ENCODE results near the gene CNDP2. TPM values are rescaled to one million over a fixed set of nuclear protein-coding genes. Genes with fewer than 3 reads are reported as not detected.

The CNDP2 gene
- total and polyA plus RNA-seq, 2 of the 13 experiments (the other 11 are each of a cell fraction or from before 2014, with no cell fraction given), result 64.7 to 80.8 TPM

GRCh38 chr18:74495581-74496507 is at the start of gene CNDP2 (continued):
- TF ChIP-seq ZHX1 (CRISPR knock-in tag; IDR thresholded peaks at IDR 0.05; ENCODE audit: low read depth) (peak; percentile 75; the same call in 1 of the 2 replicates), XRCC5 (optimal IDR thresholded peaks at IDR 0.05; ENCODE audit: low read length) (peak; percentile 76), RAD21 (CRISPR knock-in tag; IDR thresholded peaks at IDR 0.05) (peak; percentile 50), ZNF558 (CRISPR knock-in tag; IDR thresholded peaks at IDR 0.05; ENCODE audit: borderline replicate concordance) (0 out of 2 replicates have a peak, but pooled peaks have one; percentile 60), ZNF451 (CRISPR knock-in tag; IDR thresholded peaks at IDR 0.05) (0 out of 2 replicates have a peak, but pooled peaks have one; percentile 14), SIN3A (IDR thresholded peaks at IDR 0.05; ENCODE audit: borderline replicate concordance, low read depth, low read length) (peak; percentile 63), SRF (IDR thresholded peaks at IDR 0.05; ENCODE audit: low read depth, low read length) (no peak), SP4 (CRISPR knock-in tag; IDR thresholded peaks at IDR 0.05) (peak; percentile 98), ZNF292 (CRISPR knock-in tag; IDR thresholded peaks at IDR 0.05; ENCODE audit: borderline replicate concordance, low read depth) (0 out of 2 replicates have a peak, but pooled peaks have one; percentile 34), ZNF687 (CRISPR knock-in tag; IDR thresholded peaks at IDR 0.05) (peak; percentile 93), TBL1XR1 (IDR thresholded peaks at IDR 0.05; ENCODE audit: borderline replicate concordance, low read length, partially characterized antibody) (peak; percentile 59), ZBTB3 (CRISPR knock-in tag; IDR thresholded peaks at IDR 0.05; ENCODE audit: borderline replicate concordance, low read depth) (no peak), KMT2B (CRISPR knock-in tag; IDR thresholded peaks at IDR 0.05) (0 out of 2 replicates have a peak, but pooled peaks have one; percentile 57), ZNF280B (CRISPR knock-in tag; IDR thresholded peaks at IDR 0.05; ENCODE audit: borderline replicate concordance) (no peak), FUBP1 (CRISPR knock-in tag; IDR thresholded peaks at IDR 0.05; ENCODE audit: borderline replicate concordance) (no peak)

Measured in HepG2 (cell line).